Lower leg skin (tissue), 4 donors: ENCODE results near the gene COL4A6. TPM values are rescaled to one million over a fixed set of nuclear protein-coding genes. Genes with fewer than 3 reads are reported as not detected.

Experiments
- DNase-seq, 2 donors: peaks; one replicate each; pipeline ENCODE4 v3.0.0-alpha.2; 2019; ENCODE audit warnings: low spot score in 2 of 2
- H3K4me3 ChIP-seq: fragments of 200-600 bp; sonication (generic); 2 replicates; pipeline ENCODE4 v1.5.1; 2017; ENCODE audit warnings: mild to moderate bottlenecking, low read depth; ENCODE audit not compliant: poor library complexity, severe bottlenecking
- POLR2A ChIP-seq, 2 donors: fragments of 450-650 bp; IDR thresholded peaks; one replicate each; pipeline ENCODE4 v1.6.1; 2016 to 2017; ENCODE audit warnings: antibody characterized with exemption in 2 of 2, mild to moderate bottlenecking in 1 of 2, moderate library complexity in 1 of 2
- WGBS, 2 donors: methylation state at CpG; one replicate each; pipeline ENCODE4 v1.1.5; 2018; 5-methylcytosine and 5-hydroxymethylcytosine counted together
- intact Hi-C: fragments of 100-400 bp; cut with DNase I; formaldehyde crosslinking; loops from one replicate; pipeline ENCODE4 v1.15.0; 2023; ENCODE audit warnings: low total_unique reads
- total RNA-seq, 4 donors: library from RNA; depleted of rRNA; stranded (reverse); fragments of >200 nt; gene quantifications; one replicate each; pipeline ENCODE4 v1.1.0, GENCODE V29; 2016
- TF ChIP-seq, protein P1 (sequence below), 3 donors: fragments of 450-650 bp; IDR thresholded peaks; one replicate each; pipeline ENCODE4 v1.5.1; 2016; ENCODE audit warnings: antibody characterized with exemption in 3 of 3, mild to moderate bottlenecking in 3 of 3, moderate library complexity in 2 of 3

COL4A6 gene
- total RNA-seq, 4 donors from 2014 or later: 9.4 to 15.3 (median 11.6) TPM

DNA sequence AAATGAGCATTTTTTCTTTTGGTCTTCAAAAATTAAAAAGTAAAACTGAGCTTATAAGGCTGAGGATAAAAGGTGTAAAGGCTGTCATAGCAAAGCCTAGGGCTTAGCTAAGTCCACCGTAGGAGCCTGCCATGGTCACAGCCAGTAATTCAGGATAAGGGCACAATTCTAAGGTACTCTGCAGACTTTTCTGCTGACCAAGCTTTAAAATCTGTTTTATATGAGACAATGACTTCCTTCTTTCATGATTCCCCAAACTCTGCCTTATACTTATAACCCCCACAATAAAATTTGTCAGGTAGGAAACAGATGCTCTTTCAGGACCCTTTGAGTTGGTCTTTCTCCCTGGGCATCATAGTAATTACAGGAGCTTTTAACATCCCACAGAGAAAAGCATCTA is 138.5 kb downstream of the COL4A6 start:
- 86 to 92% methylated on average over 1 of the region's 1 CpG for WGBS, 2 donors
- H3K4me3 ChIP-seq: no peak overlapping the region
- intact Hi-C loops: no loop called here
- DNase-seq: no peak
- TF ChIP-seq, protein P1, sequence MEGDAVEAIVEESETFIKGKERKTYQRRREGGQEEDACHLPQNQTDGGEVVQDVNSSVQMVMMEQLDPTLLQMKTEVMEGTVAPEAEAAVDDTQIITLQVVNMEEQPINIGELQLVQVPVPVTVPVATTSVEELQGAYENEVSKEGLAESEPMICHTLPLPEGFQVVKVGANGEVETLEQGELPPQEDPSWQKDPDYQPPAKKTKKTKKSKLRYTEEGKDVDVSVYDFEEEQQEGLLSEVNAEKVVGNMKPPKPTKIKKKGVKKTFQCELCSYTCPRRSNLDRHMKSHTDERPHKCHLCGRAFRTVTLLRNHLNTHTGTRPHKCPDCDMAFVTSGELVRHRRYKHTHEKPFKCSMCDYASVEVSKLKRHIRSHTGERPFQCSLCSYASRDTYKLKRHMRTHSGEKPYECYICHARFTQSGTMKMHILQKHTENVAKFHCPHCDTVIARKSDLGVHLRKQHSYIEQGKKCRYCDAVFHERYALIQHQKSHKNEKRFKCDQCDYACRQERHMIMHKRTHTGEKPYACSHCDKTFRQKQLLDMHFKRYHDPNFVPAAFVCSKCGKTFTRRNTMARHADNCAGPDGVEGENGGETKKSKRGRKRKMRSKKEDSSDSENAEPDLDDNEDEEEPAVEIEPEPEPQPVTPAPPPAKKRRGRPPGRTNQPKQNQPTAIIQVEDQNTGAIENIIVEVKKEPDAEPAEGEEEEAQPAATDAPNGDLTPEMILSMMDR (IDR thresholded peaks at IDR 0.05): no peak
- no peak for TF ChIP-seq POLR2A (IDR thresholded peaks at IDR 0.05)

GRCh38 chrX:108299101-108299591 is 139.1 kb downstream of the COL4A6 start:
- DNase-seq: no peak
- intact Hi-C loops: no loop called here
- 7 to 16% methylated on average over 2 of the region's 2 CpGs for WGBS, 2 donors
- TF ChIP-seq POLR2A (IDR thresholded peaks at IDR 0.05): no peak
- TF ChIP-seq, protein P1 (IDR thresholded peaks at IDR 0.05): no peak
- no peak overlapping the region for H3K4me3 ChIP-seq

DNA sequence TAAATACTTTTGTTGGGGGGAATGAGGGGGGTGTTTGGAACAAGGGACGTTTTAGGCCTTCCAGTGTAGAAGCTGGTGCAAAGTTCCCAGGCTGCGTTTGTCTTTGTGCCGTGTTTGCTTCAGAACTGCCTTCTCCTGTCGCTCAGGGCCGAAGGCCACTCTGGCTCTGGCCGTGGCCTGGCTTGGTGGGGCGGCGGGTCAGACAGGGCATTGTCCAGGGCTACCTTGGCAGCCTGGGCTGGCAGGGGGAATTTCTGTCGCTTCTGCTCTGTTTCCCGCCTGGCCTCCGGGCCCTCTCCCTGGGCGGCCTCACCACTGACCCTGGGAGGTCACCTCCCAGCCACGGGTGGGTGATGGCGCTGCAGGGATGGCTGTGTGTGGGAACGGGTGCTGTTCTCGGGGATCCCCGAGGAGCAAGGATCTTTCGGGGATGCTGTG is 140.0 kb downstream of the COL4A6 start:
- TF ChIP-seq, protein P1 (IDR thresholded peaks at IDR 0.05): no peak
- no peak for TF ChIP-seq POLR2A (IDR thresholded peaks at IDR 0.05)
- 88% methylated on average over 8 to 18 of the region's 18 CpGs for WGBS, 2 donors
- intact Hi-C loops: no loop called here
- DNase-seq: no peak
- no peak overlapping the region for H3K4me3 ChIP-seq

DNA sequence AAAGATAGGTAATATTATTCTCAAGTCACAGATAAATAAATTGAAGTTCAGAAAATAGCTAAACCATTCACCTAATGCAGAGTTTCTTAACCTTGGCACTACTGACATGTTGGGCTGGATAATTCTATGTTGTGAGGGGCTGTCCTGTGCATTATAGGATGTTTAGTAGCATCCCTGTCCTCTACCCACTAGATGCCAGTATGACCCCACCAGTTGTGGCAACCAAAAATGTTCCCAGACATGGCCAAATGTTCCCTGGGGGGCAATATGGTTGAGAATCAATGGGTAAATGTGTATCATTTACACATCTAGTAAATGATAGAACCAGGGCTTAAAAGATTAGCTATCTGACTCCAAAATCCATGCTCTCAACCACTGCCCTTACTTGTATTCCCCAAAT is 140.9 kb downstream of the COL4A6 start:
- TF ChIP-seq POLR2A (IDR thresholded peaks at IDR 0.05): no peak
- TF ChIP-seq, protein P1 (IDR thresholded peaks at IDR 0.05): no peak
- DNase-seq: no peak
- H3K4me3 ChIP-seq: no peak overlapping the region
- intact Hi-C loops: no loop called here

DNA sequence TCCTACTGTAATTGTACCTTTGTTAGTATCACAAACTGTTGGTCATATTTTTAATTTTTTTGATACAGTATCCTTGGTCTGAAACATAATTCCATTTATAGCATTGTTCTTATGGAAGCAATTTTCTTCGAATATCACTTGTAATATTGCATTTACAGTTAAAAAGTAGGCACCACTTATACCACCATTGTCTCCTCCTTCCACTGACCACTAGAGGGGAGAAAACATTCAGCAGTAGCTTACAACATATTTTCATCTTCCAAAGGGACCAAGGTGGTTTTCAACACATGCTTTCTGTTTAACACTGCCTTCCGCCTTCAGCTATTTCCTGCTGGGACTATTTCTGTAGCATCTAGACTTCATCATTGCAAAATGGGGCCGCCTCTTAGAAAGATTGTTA is 146.2 kb downstream of the COL4A6 start:
- 93 to 97% methylated on average over 3 of the region's 3 CpGs for WGBS, 2 donors
- no peak for DNase-seq
- no peak for TF ChIP-seq POLR2A (IDR thresholded peaks at IDR 0.05)
- TF ChIP-seq, protein P1 (IDR thresholded peaks at IDR 0.05): no peak
- H3K4me3 ChIP-seq: no peak overlapping the region
- intact Hi-C loops: no loop called here

DNA sequence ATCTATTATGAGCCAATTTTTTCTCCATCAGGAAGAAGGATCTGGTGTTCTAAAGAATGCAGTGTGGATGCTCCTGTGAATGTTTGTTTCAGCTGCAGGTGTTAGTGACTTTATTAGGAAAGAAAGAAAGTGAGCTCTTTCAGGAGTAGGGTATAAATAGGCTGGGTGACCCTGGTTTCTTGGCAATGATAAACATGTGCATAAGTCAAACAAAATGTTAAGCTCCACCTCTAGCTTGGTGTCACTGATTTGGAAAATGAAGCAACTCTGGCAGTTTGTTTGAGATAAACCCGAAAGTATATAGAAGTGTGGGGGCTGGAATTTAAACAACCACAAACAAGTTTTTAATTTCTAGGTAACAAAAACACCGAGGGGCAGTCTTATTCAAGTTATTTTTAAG is 152.3 kb downstream of the COL4A6 start:
- intact Hi-C loops: no loop called here
- no peak for TF ChIP-seq POLR2A (IDR thresholded peaks at IDR 0.05)
- TF ChIP-seq, protein P1 (IDR thresholded peaks at IDR 0.05): no peak
- WGBS, 2 donors: 51 to 62% methylated on average over 2 of the region's 2 CpGs
- H3K4me3 ChIP-seq: no peak overlapping the region
- DNase-seq: no peak
